ENCODE measurements around the gene MTMR10. TPM values are rescaled to one million over a fixed set of nuclear protein-coding genes. Genes with fewer than 3 reads are reported as not detected.

Gene MTMR10, protein sequence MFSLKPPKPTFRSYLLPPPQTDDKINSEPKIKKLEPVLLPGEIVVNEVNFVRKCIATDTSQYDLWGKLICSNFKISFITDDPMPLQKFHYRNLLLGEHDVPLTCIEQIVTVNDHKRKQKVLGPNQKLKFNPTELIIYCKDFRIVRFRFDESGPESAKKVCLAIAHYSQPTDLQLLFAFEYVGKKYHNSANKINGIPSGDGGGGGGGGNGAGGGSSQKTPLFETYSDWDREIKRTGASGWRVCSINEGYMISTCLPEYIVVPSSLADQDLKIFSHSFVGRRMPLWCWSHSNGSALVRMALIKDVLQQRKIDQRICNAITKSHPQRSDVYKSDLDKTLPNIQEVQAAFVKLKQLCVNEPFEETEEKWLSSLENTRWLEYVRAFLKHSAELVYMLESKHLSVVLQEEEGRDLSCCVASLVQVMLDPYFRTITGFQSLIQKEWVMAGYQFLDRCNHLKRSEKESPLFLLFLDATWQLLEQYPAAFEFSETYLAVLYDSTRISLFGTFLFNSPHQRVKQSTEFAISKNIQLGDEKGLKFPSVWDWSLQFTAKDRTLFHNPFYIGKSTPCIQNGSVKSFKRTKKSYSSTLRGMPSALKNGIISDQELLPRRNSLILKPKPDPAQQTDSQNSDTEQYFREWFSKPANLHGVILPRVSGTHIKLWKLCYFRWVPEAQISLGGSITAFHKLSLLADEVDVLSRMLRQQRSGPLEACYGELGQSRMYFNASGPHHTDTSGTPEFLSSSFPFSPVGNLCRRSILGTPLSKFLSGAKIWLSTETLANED
- 10 to 100 TPM; 24.9 to 46.7 (median 27.1) TPM for total RNA-seq

DNA sequence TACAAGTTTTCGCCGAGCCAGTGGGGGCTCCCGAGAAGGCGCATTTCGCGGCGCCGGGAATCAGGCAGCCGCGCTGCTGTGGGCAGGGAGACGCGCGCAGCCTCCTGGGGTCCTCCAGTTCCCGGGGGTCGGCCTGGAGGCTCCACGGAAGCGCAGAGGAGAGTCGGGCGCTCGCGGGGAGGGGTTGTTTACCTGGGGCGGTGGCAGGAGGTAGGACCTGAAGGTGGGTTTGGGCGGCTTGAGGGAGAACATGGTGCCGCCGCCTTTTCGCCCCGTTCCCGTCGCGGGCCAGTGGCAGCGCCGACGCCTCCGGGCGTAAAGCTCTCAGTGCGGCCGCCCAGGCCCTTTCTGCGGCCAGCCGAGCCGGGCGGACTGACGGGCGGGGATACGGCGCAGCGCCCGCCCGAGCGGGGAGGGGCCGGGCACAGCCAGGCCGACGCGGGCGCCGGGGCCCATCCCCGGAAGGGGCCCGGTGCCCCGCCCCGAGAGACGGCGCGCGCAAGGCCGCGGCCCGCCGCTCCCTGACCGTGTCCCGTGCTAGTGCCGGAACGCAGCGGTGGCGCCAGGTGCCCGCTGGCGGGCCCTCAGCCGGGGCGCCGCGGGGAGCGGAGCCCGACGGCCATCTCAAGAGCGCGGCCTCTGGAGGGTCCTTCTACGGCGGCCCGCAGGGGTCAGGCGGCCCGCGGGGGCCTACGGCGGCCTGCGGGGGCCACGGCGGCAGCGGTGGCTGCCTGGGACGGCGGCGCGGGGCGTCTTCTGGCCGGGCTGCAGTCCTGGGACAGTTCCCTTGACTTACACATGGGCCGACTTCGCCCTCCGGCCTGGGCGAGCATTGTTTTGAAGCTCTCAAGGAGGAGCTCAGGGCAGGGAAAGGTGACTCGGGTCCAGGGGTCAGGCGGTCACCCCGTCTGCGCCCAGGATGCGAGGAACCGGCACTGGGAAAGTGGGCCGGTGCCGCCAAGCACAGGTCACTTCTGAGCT lies at the start of gene MTMR10:
Gene MTMR10, minus strand, starts transcription at position 374 of the 981 bp plus-strand sequence. Its CDS starts 122 bp downstream, at position 252.
- DNase-seq (ENCODE audit: low spot score in 2 of 2), result peak; percentile 79 to 84
- H3K36me3 ChIP-seq, result peaks cover 10% of the 10 kb centered on the region
- no peaks in the 10 kb centered on the region for H3K27me3 ChIP-seq
- no peaks in the 10 kb centered on the region for H3K9me3 ChIP-seq
- peak within 1 kb of the TSS; percentile 66 for H3K4me3 ChIP-seq
- WGBS, result 0% methylated on average over 29 of the region's 114 CpGs
- TF ChIP-seq, protein P1, sequence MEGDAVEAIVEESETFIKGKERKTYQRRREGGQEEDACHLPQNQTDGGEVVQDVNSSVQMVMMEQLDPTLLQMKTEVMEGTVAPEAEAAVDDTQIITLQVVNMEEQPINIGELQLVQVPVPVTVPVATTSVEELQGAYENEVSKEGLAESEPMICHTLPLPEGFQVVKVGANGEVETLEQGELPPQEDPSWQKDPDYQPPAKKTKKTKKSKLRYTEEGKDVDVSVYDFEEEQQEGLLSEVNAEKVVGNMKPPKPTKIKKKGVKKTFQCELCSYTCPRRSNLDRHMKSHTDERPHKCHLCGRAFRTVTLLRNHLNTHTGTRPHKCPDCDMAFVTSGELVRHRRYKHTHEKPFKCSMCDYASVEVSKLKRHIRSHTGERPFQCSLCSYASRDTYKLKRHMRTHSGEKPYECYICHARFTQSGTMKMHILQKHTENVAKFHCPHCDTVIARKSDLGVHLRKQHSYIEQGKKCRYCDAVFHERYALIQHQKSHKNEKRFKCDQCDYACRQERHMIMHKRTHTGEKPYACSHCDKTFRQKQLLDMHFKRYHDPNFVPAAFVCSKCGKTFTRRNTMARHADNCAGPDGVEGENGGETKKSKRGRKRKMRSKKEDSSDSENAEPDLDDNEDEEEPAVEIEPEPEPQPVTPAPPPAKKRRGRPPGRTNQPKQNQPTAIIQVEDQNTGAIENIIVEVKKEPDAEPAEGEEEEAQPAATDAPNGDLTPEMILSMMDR (IDR thresholded peaks at IDR 0.05), result no peak
- TF ChIP-seq POLR2A (IDR thresholded peaks at IDR 0.05), result peak; percentile 64 to 89
- peak in 1 of 3 donors; percentile 67 for TF ChIP-seq POLR2AphosphoS5 (IDR thresholded peaks at IDR 0.05)
- TF ChIP-seq EP300 (IDR thresholded peaks at IDR 0.05), result no peak
- peaks cover 29% of the 10 kb centered on the region for H3K4me1 ChIP-seq
- H3K27ac ChIP-seq, result peak within 1 kb of the TSS; percentile 95

DNA sequence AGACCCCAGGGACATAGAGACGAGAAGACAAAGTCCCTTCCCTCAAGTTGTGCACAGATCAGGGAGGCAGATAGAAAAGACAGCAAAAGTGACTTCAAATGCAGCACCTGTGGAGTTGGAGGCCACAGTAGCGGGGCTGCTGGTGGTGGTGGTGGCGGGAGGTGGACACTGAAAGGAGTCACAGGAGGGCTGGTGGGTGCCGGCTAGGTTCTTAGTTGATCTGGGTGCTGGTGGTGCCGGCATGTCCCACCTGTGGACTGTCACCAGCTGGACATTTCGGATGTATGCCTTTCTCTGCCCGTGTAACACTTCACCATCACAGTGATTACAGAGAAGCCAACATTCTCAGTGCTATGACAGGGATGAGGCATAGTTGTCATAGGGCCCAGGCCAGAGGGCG lies 49.2 kb upstream of the MTMR10 start:
- TF ChIP-seq POLR2A (IDR thresholded peaks at IDR 0.05) (no peak), POLR2AphosphoS5 (IDR thresholded peaks at IDR 0.05) (no peak), EP300 (IDR thresholded peaks at IDR 0.05) (no peak)
- TF ChIP-seq, protein P1 (IDR thresholded peaks at IDR 0.05), result no peak
- Histone ChIP-seq H3K4me3 (no peak overlapping the region), H3K9me3 (no peaks in the 10 kb centered on the region), H3K27me3 (no peaks in the 10 kb centered on the region), H3K36me3 (no peaks in the 10 kb centered on the region), H3K27ac (no peak overlapping the region), H3K4me1 (no peaks in the 10 kb centered on the region)
- no peak for DNase-seq (ENCODE audit: low spot score in 2 of 2)
- 92% methylated on average over 4 of the region's 8 CpGs for WGBS

DNA sequence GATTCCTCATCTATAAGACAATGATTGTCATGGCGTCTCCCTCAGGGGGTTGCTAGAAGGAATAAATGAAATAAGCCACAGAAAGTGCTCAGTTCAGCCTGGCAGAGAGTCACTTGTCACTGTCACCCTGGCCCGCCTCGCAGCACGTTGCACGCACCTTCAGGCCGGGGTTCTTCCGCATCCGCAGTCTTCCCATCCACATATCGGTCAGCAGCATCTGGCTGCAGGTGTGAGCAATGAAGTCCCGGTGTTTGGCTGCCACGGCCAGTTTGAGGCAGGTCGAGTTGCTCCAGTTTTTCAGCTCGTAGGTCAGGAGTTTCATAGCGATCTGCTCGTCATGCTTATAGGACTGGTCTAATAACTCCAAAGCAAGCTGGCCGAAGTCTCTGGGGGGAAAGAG lies 48.5 kb upstream of the MTMR10 start:
- no peak for TF ChIP-seq POLR2A (IDR thresholded peaks at IDR 0.05)
- no peak for TF ChIP-seq EP300 (IDR thresholded peaks at IDR 0.05)
- TF ChIP-seq POLR2AphosphoS5 (IDR thresholded peaks at IDR 0.05), result no peak
- TF ChIP-seq, protein P1 (IDR thresholded peaks at IDR 0.05), result no peak
- Histone ChIP-seq H3K4me3 (no peak overlapping the region), H3K27ac (no peak overlapping the region), H3K4me1 (no peaks in the 10 kb centered on the region), H3K36me3 (no peaks in the 10 kb centered on the region), H3K27me3 (no peaks in the 10 kb centered on the region), H3K9me3 (no peaks in the 10 kb centered on the region)
- WGBS, result 97% methylated on average over 16 of the region's 16 CpGs
- no peak for DNase-seq (ENCODE audit: low spot score in 2 of 2)

DNA sequence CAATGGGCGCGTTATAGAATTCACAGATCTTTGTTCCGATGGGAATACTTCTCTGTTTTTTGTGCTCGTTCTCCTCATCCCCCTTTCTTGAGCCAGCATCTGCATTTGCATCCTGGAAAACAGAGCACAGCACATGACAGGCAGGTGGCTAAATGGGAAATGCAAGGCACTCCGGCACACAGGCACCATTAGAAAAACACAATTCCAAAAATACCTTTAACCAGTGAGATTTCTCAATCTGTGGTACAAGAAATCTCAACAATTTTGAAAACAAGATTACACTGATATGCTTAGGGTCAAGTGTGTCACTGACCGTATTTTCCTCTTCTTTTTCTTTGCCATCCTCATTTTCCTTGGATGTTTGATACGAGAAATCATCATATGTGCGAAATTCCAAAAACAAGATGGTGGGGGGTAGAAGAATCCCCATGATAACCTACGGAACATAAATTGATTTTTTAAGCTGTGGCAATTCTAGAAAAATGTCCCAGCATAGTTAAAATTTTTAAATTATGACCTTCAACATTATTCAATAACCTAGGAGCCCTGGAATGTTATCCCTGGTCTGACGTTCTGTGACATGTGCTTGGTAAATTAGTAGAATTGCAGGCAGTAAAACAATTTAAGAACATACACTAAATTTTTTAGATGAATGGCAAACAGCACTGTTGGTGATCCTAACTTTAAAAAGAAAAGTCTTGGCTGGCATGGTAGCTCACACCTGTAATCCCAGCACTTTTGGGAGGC lies 46.5 kb upstream of the MTMR10 start:
- Histone ChIP-seq H3K9me3 (no peaks in the 10 kb centered on the region), H3K27ac (no peak overlapping the region), H3K27me3 (no peaks in the 10 kb centered on the region), H3K4me3 (no peak overlapping the region), H3K4me1 (peaks cover 8% of the 10 kb centered on the region), H3K36me3 (no peaks in the 10 kb centered on the region)
- no peak for DNase-seq (ENCODE audit: low spot score in 2 of 2)
- TF ChIP-seq, protein P1 (IDR thresholded peaks at IDR 0.05), result no peak
- no peak for TF ChIP-seq POLR2AphosphoS5 (IDR thresholded peaks at IDR 0.05)
- no peak for TF ChIP-seq EP300 (IDR thresholded peaks at IDR 0.05)
- TF ChIP-seq POLR2A (IDR thresholded peaks at IDR 0.05), result no peak
- 96% methylated on average over 10 of the region's 10 CpGs for WGBS

Data from suprapubic skin (tissue), 4 donors.